ENCODE measurements around the gene GGTLC2.
"Not testable (repeated sequence)": the region's sequence is repeated elsewhere in the genome, so short reads cannot be mapped to it uniquely, and the experiment has no call there.

The GGTLC2 gene

DNA sequence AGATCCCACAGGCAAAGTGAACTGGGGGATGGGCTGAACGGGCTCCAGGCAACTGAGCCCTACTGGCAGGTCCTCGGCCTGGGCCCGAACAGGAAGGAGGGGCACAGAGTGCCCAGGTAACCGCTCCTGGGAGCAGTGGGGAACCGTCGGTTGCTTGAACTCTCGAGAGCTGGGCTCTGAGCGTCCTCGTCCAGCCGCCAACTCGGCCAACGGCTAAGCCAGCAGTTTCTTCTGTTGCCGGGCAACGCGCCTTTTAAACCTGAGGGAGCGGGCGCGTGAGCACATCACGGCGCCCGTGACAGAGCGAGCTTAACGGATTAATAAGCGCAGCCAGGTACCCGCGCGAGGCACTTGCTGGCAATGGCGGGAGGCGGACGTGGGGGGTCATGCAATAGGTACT lies at the start of gene GGTLC2:
Gene GGTLC2, plus strand, starts transcription at position 301 of the 400 bp plus-strand sequence. CDS start 1,732 bp downstream, outside the sequence.
- DNase-seq (ENCODE audit: low read depth), result not testable (repeated sequence)

DNA sequence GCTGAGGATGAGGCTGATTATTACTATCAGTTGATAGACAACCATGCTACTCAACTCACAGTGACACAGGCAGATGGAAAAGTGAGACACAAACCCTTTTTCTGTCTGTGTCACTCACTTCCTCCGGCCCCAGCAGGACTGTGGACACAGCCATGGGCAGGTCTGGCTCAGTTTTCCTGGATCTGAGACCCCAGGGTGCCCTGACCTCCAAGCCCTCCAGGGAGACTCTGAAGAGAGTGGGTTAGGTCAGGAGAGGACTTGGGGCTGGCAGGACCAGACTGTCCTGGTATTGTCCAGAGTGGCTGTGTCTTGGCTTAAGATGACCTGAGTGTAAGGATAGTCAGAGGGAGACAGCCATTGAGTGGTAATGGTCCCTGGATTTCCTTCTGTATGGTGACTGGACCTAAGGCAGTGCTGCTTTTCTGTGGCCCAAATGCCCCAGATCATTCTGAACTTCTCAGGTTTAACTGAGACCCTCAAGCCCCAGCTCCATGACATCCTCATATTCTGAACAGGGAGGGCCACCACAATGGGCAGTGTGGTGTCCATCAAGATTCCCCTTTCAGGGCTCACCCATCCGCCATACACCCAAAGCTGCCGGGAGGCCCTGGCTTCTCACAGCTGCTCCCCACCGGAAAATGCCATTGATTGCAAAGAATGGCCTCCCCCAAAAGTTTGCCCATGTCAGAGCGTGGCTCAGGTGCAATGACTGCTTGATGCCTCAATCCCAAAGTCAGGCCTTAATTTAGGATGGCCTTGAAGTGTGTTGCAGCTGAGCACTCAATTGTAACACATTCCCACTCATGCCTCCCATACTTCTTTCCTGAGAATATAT lies 49.2 kb upstream of the GGTLC2 start:
- no peak for DNase-seq (ENCODE audit: low read depth)

DNA sequence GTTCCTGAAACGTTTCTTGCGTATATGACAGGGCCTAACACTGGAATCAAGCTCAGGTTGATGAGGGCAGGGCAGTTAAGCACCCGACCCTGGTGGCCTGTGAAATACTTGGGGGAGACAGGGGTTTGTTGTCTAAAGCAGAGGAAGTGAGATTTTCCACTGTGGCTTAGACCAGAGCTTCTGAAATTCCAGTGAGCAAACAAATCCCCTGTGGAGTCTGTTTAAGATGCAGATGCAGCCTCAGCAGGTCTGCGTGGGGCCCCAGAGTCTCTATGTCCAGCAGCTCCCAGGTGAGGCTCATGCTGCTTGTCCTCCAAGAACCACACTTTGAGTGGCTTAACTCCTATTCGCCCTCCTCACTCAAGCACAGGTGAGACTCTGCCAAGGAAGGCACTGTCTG lies 46.3 kb upstream of the GGTLC2 start:
- DNase-seq (ENCODE audit: low read depth), result no peak

DNA sequence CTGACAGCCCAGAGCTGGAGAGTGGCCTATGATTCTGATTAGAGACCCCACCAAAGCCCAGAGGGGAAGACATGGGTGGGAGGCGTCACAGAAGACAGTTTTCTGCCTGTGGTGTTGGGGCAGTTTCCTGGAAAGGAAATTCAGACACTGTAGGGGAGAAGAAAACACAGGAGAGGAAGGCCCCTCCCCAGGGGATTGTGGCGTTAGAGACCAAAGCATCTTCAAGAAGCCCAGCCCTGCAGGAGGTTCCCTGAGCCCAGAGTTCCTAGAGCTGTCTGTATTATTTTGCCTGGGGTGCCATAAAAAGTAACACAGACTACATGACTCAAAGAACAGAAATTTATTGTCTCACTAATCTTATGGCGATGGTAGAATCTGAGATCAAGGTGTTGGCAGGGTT lies 45.2 kb upstream of the GGTLC2 start:
- DNase-seq (ENCODE audit: low read depth), result no peak

DNA sequence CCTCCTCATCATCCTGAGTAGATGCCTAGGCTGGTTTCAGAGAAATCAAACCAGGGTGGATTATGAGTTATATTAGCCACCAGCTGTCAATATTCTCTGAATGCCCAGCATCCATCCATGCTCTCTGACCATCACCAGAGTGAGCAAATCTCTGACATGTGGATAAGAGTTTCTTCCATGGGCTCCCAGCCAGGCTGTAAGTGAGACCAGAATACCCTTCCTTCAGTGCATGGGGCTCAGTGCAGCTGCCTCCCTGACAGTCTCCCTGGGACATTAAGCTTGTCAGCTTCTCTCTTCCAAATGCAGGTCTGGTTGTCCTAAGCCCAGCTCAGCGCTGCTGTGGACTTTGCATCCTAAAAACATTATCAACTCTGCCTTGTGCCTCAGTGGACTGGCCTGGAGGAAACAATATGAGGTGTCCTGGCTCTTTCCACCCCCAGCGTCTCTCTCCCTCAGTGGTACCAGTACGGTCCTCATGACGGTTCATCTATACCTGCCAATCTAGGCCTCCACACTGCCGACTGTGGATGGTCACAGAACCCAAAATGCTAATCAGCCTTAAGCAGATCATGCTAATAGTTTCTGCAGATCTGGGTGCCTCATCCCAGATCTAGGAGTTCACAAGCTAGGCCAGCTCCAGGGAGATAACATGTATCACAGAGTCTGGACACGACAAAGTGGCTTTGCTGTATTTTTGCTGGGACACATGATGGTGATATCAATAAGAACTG lies 43.7 kb upstream of the GGTLC2 start:
- no peak for DNase-seq (ENCODE audit: low read depth)

DNA sequence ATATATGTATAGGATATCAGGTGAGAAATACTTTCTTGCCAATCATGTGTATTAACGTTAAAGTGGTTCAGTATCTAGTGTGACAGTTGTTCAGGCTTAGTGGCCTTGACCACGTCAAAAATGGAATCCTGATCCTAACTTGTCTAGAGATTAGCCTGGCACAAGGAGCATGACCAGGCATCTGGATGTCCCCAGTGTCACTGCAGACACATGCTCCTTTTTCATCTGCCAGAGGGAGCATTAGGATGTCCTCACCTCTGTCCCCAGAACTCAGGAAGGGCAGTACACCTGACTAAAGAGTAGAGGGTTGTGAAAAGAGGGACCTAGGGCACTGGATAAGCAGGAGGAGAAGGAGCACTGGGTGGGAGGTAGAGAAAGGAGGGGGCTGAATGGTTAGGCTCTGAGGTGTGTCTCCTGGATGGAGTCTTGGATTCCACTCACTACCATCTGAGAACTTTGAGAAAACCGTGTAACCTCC lies 40.9 kb upstream of the GGTLC2 start:
- no peak for DNase-seq (ENCODE audit: low read depth)

DNA sequence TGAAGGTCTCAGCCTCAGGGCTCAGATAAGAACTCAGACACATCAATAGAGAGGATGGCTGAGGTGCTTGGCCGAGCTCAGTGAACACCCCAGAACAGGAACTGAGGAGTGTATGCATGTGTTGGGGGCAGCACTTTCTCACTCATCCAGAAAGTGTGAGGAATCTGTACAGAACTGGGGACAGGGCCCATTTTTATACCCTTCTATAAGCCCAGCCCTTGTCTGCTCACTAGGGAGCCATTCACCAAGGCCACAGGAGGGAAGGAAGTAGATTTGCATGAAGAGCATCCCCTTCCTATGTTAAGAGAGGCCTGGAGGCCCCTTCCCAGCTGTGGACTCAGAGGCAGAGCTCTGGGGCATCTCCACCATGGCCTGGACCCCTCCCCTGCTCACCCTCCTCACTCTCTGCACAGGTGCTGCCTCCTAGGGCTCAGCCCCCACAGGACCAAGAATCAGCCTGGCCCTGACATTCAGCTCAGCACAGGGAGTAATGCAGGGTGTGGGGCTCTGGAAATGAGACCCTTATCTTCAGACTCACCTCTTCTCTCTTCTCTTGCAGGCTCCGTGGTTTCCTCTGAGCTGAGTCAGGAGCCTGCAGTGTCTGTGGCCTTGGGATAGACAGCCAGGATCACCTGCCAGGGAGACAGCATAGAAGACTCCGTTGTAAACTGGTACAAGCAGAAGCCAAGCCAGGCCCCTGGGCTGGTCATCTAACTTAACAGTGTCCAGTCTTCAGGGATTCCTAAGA lies 39.9 kb upstream of the GGTLC2 start:
- DNase-seq (ENCODE audit: low read depth), result no peak

DNA sequence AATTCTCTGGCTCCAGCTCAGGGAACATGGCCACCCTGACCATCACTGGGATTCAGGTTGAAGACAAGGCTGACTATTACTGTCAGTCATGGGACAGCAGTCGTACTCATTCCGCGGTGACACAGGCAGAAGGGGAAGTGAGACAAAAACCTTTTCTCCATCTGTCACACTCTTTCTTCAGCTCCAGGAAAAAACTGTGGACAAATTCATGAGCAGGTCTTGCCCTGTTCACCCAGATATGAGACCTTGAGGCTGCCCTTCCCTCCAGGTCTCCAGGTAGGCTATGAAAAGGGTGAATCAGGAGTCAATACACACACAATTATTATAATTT lies 39.4 kb upstream of the GGTLC2 start:
- DNase-seq (ENCODE audit: low read depth), result no peak

DNA sequence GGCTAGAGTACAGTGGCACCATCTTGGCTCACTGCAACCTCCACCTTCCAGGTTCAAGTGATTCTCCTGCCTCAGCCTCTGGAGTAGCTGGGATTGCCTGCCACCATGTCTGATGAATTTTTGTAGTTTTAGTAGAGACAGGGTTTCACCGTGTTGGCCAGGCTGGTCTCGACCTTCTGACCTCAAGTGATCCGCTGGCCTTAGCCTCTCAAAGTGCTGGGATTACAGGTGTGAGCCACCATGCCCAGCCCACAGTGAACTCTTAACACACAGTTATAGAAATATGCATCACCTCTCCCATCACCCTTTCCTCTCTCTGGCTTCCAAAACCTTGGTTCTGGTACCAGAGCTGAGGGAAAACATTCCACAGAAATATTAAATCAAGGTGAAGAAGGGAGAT lies 36.4 kb upstream of the GGTLC2 start:
- not testable (repeated sequence) for DNase-seq (ENCODE audit: low read depth)

DNA sequence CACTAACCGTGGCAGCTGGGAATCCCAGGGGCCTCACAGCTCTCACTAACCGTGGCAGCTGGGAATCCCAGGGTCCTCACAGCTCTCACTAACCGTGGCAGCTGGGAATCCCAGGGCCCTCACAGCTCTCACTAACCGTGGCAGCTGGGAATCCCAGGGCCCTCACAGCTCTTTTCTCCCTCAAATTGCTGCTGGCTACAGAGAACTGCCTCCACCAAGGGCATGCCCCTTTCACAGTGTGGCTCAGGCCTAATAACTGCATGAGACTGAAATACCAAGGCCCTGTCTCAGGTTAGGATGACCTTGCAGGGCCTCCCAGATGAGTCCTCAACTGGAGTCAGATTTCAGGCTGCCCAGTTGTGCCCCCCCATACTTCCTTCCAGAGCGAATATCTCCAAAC lies 35.1 kb upstream of the GGTLC2 start:
- DNase-seq (ENCODE audit: low read depth), result no peak

DNA sequence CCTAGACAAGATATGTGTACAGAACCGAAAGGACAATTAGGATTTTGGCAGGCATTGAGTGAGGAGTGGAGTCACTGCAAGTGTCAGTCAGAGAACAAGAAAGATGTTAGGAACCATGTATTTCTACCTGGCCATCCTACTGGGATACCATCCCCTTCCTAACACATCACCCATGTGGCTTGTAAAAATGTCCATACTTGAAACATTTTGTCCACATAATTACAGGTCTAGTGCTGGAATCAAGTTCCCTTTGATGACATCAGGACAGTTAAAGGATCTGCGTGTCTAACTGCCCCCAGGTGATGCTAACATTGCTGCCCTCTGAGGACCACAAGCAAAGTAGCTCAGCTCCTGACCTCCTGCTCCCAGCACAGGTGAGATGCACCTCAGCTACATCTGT lies 31.9 kb upstream of the GGTLC2 start:
- no peak for DNase-seq (ENCODE audit: low read depth)

DNA sequence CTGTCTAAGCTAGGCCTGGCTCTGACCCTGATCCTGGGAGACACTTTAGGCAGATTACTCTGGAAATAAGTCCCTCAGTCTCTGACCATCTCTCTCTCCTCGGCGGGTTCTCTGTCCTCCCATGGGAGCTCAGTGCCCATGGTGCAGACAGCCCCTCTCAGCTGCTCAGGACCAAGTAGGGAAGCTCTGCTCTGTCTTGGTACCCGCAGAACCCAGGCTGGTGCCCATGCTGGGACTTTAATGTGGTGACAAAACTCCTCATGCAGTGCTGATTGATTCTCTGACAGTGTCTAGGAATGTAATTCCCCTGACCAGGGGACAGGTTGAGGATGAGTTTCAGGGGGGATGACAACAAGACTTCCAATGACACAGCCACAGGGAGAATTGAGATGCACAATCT lies 30.3 kb upstream of the GGTLC2 start:
- no peak for DNase-seq (ENCODE audit: low read depth)

DNA sequence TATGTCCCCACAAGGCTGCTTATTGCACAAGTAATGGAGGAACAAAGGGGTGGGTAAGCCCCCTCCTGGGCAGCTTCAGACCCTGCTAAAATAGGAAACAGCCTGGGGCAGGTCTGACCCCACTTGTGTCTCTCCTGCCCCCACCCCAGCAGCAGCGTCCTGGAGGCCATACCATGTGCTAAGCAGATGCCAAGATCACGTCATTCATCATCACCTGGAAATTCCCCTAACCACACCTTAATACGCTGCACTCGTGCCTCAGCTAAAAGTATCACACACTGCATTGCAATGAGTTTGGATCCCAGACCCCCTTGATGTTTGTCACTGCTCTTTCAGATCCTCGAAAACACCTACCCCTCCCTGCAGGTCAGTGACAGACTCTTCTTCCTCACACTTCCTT lies 27.8 kb upstream of the GGTLC2 start:
- no peak for DNase-seq (ENCODE audit: low read depth)

DNA sequence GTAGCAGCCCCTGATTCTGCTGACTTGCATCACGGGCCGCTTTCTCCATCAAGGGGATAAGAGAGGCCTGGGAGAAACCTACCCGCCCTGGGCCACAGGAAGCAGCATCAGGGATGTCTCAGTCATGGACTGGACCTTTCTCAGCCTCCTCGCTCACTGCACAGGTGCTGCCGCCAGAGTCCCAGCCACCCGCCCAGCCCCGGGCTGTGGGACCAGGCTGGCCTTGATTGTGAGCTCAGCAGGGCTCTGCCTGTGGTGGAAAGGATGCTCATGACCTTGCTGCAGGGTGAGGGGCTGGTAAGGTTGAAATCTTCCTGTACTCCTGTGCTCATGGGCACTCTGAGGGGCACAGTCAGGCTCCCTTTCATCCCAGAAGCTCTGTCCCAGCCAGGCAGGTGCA lies 26.0 kb upstream of the GGTLC2 start:
- no peak for DNase-seq (ENCODE audit: low read depth)

DNA sequence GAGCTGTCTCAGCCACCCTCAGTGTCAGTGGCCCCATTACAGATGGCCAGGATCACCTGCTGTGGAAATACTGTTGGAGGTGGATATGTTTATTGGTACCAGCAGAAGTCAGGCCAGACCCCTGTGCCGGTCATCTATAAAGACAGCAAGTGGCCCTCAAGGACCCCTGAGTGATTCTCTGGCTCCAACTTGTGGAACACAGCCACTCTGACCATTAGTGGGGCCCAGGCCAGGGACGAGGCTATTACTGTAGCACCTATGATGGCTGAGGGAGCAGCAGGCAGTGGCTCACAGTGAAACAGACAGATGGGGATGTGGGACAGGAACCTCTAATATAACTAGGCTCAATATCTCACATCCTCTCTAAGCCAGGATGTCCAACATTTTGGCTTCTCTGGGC lies 25.5 kb upstream of the GGTLC2 start:
- no peak for DNase-seq (ENCODE audit: low read depth)

DNA sequence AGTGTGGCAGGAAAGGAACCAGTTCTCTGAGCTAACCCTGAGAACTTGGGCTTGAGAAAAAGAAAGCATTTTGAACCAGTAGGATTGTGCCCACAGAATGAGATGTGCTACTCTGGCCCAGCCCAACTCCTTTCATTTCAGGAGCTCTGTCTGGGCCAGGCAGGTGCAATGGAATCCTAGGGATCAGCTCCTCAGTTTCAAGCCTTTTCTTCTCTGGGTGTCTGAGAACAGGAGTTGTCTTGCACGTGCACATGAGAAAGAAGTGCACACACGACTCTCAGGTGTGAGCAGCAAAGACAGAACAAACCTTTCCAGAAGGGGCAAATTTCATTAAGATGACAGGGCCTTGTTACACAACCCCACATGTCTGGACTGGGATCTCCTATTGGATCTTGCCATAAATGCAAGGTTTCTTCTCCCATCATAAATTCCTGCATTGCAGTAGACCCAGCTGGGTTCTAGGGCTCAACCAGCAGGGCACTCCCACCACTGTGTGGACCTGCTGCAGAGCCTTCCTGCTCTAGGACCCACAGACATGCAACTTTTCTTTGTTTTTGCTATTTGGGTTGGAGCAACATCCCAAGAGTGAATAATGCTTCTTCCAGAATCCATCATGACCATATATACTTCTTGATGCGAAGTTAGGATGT lies 24.5 kb upstream of the GGTLC2 start:
- no peak for DNase-seq (ENCODE audit: low read depth)

DNA sequence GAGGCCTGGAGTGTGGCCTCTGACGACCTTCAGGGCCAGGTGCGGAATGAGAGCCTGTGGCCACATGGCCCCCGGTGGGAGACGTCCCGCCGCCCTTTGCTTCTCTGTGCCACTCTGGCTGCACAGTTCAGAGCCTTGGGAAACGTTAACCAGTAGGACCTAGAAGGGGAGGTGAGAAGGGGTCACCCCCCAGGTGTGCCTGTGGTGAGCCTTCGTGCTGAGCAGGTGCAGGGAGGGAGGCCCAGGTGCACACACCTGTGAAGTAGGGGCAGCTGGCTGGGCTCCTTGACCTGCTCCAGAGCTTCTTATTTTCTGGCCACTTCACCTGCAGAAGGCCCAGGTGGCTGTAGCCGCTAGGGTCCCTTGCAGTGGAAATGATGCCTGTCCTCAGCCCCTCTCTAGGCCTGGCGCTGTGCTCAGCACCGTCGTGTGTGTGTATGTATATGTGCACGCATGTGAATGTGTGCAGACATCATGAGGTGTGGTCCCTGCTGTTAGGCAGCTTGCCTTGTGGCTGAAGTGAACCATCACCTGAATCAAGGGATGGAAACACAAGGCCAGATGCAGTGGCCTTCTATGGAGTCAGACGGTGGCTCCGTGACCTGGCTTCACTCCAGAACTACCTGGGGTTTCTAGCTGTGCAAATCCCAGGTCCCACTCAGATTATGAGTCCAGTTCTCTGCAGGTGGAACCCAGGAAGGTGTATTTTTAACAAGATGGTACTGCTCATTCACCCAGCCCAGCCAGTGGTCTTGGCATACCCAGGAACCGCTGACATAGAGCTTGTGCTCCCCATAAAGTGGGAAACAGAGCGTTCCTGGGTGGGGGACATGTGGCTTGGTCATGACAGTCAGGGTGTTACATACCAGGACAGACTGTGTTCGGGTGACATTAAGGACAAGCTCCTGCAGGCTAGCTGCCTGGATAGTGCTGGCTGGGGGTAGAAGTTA lies 15.6 kb upstream of the GGTLC2 start:
- not testable (repeated sequence) for DNase-seq (ENCODE audit: low read depth)

DNA sequence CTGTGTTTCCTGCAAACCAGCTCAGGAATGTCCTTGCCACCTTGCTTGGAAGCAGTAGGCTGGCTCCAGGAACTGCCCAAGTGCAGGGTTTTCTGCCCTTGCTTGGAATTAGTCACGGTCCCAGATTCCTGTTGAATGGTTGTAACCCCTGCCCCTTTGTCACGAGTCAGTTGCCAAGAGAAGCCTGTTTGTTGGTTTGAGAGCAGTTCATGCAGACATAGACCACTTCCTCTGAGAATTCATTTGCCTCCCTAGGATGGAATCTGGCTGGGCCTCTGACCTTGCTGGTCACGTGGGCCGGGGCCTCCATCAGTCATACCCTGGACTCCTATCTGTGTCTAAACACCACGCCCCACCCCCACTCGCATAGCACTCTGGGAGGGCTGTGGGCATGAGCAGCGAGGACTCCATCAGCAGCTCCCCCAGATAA lies 13.2 kb upstream of the GGTLC2 start:
- DNase-seq (ENCODE audit: low read depth), result not testable (repeated sequence)

DNA sequence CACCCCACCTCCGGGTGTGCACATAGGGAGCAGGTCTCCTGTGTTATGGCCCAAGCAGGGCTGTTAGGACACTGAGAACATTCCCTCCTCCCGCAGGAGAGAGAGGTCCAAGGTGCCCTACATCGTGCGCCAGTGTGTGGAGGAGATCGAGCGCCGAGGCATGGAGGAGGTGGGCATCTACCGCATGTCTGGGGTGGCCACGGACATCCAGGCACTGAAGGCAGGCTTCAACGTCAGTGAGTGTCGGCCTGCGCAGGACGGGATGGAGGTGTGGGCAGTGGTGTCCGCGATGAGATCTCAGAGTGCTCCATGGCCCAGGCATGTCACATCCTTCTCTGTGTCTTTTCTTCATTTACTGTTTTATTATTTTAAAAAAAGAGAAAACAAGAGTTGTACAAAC lies 12.2 kb upstream of the GGTLC2 start:
- DNase-seq (ENCODE audit: low read depth), result not testable (repeated sequence)

DNA sequence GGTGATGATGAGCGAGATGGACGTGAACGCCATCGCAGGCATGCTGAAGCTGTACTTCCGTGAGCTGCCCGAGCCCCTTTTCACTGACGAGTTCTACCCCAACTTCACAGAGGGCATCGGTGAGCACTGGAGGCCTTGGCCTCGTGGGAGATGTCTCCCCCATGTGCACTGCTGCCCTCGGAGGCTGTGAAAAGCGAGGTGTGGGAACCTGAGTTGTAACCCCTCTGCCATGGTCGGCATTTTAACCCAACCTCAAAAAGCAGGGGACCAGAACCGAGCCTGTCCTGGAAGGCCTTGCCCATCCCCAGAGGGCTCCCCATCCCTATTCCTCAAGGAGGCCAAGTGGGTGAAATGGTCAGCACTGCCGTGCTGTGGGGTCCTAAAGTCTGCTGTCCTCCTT lies 10.9 kb upstream of the GGTLC2 start:
- DNase-seq (ENCODE audit: low read depth), result not testable (repeated sequence)

DNA sequence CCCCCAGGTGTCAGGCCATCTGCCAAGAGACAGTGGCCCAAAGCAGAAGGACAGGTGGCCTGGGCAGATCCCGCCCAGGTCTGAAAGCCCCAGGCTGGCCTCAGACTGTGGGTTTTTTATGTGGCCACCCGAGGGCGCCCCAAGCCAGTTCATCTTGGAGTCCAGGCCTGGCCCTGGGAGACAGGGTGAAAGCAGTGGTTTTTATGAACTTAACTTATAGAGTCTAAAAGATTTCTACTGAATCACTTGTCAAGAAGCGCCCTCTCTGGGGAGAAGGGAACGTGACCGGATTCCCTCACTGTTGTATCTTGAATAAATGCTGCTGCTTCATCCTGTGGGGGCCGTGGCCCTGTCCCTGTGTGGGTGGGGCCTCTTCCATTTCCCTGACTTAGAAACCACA lies 8.2 kb upstream of the GGTLC2 start:
- not testable (repeated sequence) for DNase-seq (ENCODE audit: low read depth)

Data from stimulated activated CD8-positive, alpha-beta memory T cell treated with anti-CD3 and anti-CD28 coated beads, Interleukin-12 subunit alpha, Interleukin-12 subunit beta, amount 100 ng/mL, for 4 hours (primary cell).